Urothelium cell line (cell line): ENCODE measurements around the gene SGMS1.
"Not testable (repeated sequence)": the region's sequence is repeated elsewhere in the genome, so short reads cannot be mapped to it uniquely, and the experiment has no call there.

Experiments
- DNase-seq: peaks from one replicate; pipeline ENCODE4 v3.0.0; 2011; ENCODE audit warnings: low spot score, mixed read lengths
- FAIRE-seq: peaks from 2 replicates; lab custom pipeline; 2011; peaks lifted over from hg19 to GRCh38; lab: Jason Lieb, UNC

The SGMS1 gene

DNA sequence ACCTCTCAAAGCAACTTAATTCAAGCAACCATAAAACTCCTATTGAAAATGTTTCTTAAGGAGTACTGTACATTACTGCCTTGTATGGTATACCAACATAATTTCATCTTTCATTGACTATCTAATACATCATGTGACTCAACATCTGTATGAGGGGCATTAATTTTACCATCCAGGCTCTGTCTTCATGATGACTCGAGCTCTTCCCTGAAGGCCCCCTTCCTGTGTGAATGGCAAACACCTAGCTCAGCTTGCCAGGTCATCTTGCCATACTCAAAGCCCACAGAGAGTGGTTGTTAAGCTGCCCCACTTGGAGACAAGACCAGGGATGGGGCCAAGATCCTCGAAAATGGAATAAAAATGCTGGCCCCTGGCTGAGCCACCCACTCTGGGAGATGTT is 82.4 kb downstream of the SGMS1 start:
- FAIRE-seq (no peak), DNase-seq (no peak)

DNA sequence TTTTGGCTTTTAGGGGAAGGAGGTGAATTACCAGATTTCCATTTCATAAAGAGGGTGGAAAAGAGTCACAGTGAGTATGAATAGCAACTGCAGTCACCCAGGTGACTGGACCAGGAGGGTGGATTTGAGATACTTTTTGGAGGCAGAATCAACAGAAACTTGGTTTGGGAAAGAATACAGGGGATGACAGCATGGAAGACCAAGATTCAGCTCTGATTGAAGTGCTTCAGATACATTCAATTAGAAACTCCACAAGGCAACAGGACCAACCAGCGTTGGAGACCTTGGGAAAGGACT is 83.0 kb downstream of the SGMS1 start:
- no peak for FAIRE-seq

DNA sequence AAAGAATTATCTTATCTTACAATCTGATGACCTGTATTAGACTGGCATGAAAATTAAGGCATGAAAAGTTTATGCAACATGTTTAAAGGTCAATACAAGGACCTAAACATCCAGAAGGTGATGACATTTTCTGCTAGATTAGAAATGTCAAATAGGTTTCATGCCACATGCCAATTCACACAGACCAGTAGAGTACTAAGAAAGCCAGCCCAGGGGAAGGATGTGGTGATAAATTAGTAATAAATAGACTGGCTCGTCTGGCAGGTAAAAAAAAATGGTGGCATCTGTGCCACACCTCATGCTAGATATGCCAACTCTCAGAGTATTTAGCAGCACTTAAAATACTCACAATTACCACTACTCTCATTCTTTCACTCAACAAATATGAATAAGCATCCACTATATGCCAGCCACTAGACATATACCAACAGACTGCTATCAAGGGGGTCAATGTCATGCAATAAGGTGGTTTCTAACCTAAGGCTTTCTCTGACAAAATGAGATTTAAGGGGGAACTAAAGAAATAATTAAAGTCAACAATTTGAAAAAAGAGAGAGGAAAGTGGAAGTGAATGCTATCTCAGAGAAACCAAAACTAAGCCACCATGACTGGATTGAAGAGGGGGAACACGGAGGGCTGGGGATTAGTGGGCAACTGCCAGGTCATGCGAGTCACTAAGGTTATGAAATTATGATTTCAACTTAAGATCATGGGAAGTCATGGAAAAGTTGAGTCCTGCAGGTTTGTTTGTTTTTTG is 83.5 kb downstream of the SGMS1 start:
- no peak for FAIRE-seq
- DNase-seq: no peak

More for the DNA sequence above, 83.0 kb downstream of the SGMS1 start:
- no peak for DNase-seq

DNA sequence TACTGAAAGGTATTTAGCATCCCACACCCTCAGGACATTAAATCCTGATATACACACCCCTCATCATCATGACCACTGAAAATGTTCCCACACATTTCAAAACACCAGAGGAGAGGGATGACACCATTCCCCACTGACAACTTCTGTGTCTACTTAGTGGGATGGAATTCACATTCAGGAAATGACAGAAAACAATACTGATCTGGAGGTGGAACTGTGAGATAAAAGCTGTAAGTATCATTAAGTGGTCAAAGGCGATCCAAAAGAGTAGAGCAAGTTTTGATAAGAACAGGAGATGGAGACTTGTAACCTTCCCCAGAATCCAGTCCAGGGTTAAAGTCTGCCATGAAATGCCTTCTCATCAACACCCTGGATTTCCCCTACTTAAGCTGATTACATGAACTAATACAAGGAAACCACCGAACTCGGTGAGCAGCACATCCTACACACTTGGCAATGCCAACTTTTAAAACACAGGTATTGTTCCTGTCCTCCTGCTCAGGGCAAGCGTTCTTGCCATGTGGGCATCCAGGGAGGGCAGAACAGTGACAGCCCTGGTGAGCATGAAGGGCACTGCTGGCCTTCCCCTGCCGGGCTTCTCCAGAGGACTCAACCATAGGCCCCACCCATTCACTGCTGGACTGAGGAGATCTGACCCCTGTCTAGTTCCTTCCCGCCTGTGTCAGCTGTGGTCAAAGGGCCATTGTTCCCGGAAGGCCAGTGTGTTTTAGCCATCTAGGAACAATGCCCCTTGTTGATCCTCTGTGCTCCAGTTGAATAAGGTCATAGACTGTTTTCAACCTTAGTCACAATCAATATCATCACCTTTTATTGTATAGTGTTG is 85.0 kb downstream of the SGMS1 start:
- FAIRE-seq: no peak
- DNase-seq: no peak

DNA sequence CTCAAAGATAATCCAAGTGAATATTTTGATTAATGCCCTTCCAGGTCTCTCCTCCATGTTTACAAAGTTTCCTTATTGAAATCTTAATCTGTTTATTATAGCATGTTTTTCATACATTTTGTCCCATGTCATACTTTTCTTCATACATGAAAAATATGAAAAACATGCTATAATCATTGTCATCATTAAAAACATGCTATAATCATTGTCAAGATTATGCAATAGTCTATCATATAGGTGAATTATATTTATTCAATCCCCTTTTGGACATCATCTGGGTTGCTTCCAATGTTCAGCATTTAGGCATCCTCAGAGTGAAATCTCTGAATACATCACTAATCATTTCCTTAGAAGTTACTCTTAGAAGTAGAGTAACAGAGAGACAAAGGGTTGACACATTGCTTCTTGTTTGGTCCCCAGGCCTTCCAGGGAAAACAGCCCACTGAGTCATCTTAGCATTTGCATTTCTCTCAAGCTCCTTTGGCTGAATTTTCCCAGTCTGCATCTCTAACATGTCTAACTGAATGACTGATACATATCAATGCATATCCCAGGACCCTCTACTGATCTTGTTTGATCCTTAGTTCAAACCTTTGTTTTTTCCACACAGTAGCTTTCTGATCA is 87.0 kb downstream of the SGMS1 start:
- DNase-seq (no peak), FAIRE-seq (no peak)

DNA sequence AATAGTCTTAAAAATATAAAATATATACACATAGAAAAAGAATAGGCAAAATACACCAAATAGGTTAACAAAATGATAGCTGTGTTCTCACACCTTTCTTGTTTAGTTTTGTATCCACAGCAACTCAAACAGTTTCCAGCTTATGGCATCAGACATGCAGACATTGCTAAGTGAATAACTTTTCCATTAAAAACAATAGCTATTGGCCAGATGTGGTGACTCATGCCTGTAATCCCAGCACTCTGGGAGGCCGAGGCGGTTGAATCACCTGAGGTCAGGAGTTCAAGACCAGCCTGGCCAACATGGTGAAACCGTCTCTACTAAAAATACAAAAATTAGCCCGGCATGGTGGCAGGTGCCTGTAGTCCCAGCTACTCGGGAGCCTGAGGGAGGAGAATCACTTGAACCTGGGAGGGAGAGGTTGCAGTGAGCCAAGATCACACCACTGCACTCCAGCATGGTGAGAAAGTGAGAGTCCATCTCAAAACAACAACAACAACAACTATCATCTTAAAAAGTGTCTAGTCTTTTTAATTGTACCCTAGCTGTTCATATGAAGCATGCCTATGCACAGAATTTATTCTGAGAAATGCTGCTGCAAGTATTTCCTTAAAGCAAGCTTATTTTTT is 88.9 kb downstream of the SGMS1 start:
- FAIRE-seq: not testable (repeated sequence)
- peak; percentile 28 for DNase-seq

DNA sequence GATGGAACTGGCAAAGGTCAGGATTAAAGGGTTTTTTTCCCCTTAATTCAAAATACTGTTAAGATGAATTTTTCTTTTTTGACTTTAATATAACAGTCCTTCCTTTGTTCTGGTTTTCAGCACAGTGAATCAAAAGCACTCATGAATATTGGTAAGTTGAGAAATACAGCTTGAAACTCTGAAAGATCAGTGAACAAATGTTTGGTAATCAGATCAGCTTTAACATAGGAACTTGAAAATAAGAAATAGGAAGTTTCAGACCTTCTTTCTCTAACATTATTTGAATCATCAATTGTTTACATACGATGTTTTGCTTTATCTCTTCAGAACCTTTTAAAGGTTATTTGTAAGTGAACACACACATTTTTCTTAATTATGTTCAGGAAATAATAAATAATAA is 90.5 kb downstream of the SGMS1 start:
- FAIRE-seq (no peak), DNase-seq (no peak)

DNA sequence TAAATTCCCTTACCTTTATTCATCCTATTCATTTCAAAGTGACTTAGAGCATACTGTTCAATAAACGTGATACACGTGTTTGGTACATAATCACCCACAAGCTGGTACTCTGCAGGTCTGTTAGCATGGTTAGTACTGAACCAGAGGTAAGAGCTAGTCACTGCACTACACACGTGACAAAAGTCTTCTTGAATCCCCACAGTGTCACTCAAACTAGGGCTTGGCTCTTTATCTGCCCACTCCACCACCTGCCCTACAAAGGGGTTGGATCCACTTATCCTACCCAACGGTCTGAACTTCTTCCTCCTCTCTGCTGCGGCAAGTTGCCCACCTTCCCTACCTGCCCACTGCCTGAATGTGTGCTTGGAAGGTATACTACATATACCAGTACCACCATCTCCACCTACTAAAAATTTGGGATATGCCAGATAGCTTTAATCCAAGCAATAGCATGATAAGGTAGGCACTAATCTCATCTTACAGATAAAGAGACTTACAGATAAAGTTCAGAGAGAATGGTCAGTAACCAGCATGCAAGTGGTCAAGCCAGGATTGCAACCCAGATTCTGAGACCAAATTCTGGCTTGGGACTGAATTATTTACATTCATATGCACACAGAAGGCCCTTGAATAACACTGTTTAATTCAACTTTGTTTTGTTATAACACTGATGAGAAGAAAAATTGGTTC is 92.2 kb downstream of the SGMS1 start:
- FAIRE-seq (peak; percentile 59), DNase-seq (no peak)

DNA sequence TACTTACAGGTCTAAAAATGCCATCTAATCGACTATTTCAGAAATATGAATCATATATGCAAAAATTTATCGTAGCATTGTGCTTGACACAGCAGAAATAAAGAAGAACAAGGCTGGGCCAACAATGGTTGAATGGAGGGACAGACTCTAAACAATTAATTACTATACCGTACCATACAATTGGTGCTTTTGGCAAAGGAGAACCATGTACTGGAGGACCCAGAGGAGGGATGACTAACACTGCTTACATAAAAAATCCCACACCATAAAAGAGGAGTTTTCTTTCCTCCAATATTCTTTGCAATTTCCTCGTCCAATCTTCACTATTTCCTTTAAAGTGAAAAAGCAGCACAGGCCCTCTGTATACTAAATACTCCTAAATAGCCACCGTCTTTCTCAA is 94.1 kb downstream of the SGMS1 start:
- FAIRE-seq: no peak
- no peak for DNase-seq

DNA sequence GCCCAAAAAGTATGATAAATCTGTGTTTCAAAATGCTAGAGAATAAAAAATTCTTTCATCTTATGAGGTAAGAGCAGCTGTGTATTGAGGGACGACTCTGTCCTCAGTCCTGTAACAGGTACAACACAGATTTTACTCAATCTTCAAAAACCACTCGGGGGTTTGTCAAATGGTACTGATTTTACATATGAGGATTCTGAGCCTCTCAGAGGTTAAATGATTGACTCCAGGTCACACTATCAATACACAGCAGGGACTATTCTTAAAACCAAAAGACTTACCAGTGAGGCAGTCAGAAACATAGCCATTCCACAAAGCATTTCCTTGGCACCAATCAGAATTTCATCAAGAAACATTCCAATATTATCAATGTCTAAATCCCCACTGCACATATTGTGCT is 95.5 kb downstream of the SGMS1 start:
- FAIRE-seq: no peak
- no peak for DNase-seq

DNA sequence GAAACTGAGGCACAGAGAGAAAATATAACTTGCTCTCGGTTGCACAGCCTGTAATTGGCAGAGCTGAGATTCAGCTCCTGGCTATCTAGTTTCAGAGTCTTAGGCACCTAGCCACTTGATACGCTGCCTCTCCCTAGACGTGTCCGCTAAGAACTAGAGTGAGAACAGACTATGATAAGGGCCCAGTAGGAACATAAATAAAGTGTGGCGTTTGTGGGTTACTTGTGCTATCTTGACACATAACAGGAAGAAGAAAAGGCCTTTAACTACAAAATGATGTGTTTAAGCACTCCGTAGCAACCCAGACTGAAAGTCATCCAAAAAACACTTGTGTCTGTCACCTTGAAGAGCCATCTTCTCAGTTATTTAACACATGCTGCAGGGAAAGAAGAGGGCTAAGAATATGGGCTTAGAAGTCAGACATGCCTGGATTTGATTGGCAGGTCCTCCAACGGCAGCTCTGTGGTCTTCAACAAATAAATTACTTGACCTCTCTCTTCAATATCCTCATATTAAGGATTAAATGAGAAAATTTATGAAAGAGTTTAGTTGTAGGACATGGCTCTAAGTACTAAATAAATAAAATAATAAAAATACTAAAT is 96.2 kb downstream of the SGMS1 start:
- FAIRE-seq: no peak
- DNase-seq: no peak

DNA sequence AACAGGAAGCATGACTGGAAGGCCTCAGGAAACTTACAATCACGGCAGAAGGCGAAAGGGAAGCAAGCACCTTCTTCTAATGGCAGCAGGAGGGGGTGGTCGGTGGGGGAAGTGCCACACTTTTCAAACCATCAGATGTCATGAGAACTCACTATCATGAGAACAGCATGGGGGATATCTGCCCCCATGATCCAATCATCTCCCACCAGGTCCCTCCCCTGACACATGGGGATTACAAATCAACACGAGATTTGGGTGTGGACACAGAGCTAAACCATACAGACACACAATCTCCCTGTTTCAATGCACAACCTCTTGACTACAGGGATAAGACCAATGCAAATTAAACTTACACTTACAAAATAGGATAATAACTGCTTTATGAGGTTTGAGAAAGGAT is 97.6 kb downstream of the SGMS1 start:
- no peak for DNase-seq
- no peak for FAIRE-seq

DNA sequence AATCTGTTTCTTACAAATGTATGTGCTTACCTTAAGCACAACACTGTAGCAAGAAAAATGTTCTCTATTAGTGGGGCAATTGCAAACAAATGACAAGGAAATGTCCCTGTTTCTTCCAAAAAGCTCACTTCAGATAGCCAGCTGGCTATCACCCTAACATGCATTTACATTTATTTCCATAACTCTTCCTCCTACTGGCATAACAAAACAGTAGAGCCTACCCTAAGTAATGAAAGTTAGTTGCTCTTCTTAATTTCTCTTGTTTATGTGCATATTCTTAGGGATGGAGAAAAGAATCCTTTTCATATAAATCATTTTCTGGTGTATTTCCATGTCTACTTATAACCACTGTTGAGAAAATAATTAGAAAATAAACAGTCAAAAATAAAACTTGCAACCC is 100.4 kb downstream of the SGMS1 start:
- no peak for DNase-seq
- FAIRE-seq: no peak

DNA sequence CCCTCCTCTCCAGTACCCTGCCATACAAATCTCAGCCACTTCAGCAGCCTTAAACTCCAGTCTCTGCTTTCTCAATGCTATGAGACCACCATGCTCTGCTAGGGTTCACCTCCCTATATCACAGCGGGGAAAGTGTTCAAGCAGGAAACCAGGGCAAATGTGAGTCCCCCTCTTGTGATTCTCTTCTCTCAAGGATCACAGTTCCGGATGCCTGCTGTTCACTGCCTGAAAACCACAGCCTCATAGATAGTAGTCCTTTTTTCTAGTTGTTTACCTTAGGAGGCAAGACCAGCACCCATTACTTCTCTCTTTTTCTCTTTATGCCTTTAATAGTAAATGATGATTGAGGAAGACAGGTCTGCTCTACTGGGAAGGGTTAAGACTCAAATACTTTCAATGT is 100.8 kb downstream of the SGMS1 start:
- DNase-seq (no peak), FAIRE-seq (no peak)

DNA sequence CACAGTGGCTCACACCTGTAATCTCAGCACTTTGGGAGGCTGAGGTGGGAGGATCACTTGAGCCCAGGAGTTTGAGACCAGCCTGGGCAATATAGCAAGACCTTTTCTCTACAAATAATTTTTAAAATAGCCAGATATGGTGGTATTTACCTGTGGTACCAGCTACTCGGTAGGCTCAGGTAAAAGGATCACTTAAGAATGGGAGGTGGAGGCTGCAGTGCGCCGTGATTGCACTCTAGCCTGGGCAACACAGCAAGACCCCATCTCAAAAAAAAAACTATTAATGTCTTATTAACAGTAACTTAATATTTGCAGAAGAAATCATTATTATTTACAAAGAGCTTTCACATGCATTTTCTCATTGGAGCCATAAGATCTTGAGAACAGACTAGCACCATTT is 103.6 kb downstream of the SGMS1 start:
- DNase-seq (no peak), FAIRE-seq (no peak)

DNA sequence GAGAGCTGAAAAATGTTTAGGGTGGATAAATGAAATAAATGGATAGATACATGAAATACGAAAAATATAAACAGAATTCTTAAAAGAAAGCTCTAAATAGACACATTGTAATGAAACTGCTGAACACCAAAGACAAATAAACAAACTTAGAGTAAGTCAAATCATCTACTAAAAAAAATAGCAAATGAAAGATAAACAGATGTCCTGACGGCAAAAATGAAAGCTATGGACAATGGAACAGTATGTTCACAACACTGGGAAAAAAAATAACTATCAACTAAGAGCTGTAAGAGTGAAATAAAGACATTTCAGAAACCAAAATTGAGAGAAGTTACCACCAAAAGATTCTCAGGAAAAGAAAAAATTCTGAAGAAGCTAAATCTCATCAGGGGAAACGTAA is 106.1 kb downstream of the SGMS1 start:
- DNase-seq (no peak), FAIRE-seq (no peak)

DNA sequence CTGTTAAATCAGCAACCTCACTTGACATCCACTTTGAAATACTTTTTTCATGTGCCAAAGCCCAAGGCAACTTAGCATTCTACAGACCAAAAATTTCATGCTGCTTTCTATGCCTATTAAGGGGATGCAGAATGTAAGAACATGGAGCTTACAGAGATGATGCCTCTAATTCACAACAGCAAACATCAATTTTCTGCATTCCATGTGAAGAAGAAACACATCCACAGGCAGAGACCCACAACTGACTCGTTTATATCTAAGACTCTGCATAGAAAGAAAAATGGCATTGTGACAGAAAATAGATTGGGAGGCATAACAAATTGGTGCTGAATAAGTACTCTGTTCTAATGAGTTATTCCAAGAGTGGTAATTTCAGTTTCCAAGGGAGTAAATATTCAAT is 107.6 kb downstream of the SGMS1 start:
- no peak for FAIRE-seq
- DNase-seq: no peak

DNA sequence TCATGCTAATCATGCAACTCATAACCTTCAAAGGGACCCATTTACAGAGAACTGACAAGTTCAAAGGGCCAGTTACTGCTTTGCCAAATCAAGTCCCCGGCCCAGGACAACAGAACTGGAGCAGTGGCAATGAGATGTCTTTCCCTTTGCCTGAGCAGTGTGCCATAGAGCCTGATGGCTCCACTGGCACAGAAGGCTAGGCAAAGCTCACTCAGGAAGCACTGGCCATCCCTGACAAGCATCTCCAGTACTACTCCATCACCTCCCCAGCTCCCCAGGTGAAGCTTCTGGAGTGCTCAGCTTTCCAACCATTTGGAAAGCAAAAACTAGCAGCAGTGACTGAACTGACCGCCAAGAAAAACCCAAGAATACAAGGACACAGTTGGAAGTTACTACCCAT is 108.3 kb downstream of the SGMS1 start:
- DNase-seq (no peak), FAIRE-seq (no peak)

DNA sequence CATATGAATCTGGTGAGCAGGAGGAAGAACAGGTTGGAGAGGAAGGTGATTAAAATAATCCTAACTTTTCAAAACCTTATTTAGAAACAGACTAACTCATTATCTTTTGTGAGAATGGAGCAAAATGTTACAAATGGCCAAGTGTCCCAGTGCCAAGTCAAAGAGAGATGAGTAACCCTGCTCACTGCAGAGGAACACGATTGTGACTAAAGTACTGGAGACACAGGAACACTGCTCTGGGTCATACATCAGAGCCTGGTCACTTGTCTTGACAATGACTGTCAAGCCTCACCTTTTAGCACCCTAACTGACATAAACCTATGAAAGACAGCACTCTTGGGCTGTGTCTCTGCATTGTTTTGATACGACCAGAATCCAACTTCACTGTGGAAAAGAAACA is 108.8 kb downstream of the SGMS1 start:
- no peak for DNase-seq
- no peak for FAIRE-seq

DNA sequence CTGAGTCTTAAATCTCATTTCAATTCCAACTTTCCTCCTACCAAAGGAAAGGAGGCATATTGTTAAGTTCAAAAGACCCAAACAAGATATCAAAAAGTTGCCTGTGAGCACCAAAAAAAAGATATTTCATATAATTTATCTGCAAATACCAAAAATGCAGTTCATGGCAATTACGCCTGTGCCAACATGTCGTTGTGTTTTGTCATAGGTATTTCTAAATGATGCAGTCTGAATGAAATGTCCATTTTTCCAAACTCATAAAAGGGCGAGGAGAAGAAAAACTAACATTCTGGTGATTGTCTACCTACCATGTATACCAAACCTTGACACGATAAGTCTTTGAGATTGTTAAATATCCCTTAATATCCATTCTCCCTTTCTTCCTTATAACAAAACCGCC is 109.8 kb downstream of the SGMS1 start:
- no peak for DNase-seq
- no peak for FAIRE-seq
